Measurements from ENCODE around the gene DCTN2.

DNA sequence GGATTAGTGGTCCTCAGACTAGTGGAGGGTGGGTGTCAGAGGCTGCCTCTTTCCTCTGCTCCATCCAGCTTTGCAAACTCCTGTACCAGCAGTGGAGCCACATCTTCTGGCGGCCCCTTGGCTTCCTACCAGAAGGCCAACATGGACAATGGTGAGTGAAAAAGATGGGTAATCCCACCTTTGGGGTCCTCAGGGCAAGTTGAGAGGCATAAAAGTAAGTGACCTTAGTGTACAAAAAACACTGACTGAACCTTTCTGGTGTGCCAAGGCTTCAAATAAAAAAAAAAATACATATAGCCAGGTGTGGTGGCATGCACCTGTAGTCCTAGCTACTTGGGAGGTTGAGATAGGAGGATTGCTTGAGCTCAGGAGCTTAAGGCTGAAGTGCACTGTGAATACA, 34.8 kb upstream of the DCTN2 start:
- TF ChIP-seq, protein P1, sequence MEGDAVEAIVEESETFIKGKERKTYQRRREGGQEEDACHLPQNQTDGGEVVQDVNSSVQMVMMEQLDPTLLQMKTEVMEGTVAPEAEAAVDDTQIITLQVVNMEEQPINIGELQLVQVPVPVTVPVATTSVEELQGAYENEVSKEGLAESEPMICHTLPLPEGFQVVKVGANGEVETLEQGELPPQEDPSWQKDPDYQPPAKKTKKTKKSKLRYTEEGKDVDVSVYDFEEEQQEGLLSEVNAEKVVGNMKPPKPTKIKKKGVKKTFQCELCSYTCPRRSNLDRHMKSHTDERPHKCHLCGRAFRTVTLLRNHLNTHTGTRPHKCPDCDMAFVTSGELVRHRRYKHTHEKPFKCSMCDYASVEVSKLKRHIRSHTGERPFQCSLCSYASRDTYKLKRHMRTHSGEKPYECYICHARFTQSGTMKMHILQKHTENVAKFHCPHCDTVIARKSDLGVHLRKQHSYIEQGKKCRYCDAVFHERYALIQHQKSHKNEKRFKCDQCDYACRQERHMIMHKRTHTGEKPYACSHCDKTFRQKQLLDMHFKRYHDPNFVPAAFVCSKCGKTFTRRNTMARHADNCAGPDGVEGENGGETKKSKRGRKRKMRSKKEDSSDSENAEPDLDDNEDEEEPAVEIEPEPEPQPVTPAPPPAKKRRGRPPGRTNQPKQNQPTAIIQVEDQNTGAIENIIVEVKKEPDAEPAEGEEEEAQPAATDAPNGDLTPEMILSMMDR (IDR thresholded peaks at IDR 0.05) = no peak
- no peak for TF ChIP-seq POLR2A (IDR thresholded peaks at IDR 0.05)
